ENCODE results near the gene CASKIN2. TPM values are rescaled to one million over a fixed set of nuclear protein-coding genes. Genes with fewer than 3 reads are reported as not detected.
A peak's percentile ranks its signal among the peaks of the same experiment; 100 is the strongest.
"Not testable (repeated sequence)": the region's sequence is repeated elsewhere in the genome, so short reads cannot be mapped to it uniquely, and the experiment has no call there.

CASKIN2 gene
- total and polyA plus RNA-seq, 3 experiments from 2014 or later, result 0.15 to 11.1 (median 6.9) TPM

- H3K27me3 ChIP-seq (ENCODE audit: insufficient read depth, low read length, poor library complexity, severe bottlenecking), result no peaks in the 10 kb centered on the region
- Mint-ChIP-seq H3K36me3 (peaks cover 0 to 10% (median 1%) of the 10 kb centered on the region in 3 donors), H3K27me3 (peaks cover 0 to 2% of the 10 kb centered on the region in 2 donors), H3K9me3 (no peaks in the 10 kb centered on the region), H3K27ac (peak within 1 kb of the TSS; percentile 65 to 98 (median 94)), H3K4me1 (peaks cover 30 to 47% (median 33%) of the 10 kb centered on the region in 3 donors), H3K4me3 (peak within 1 kb of the TSS; percentile 92 to 99 (median 94))
- H3K4me3 ChIP-seq (ENCODE audit: low read length), result peak within 1 kb of the TSS; percentile 98
- no peaks in the 10 kb centered on the region for H3K9me3 ChIP-seq (ENCODE audit: low read length)
- POLR2A ChIA-PET, result interaction anchor here (0.5 to 2.6 kb wide), 13 partner anchors 22 to 399 kb away, joined by 3 to 14 read pairs (median 6); partner anchors contain the start of genes GGA3, LLGL2, MRPS7 and SLC25A19
- peak; percentile 84 to 95 (median 90) for DNase-seq
- CTCF ChIA-PET, result interaction anchor here (0.8 to 2.1 kb wide), 11 partner anchors 9 to 343 kb away, joined by 3 to 13 read pairs (median 3); partner anchors contain the start of genes MRPS7, SMIM5 and TSEN54
- peak within 1 kb of the TSS; percentile 87 for H3K27ac ChIP-seq (ENCODE audit: low read depth, low read length)
- H3K4me1 ChIP-seq (ENCODE audit: insufficient read depth, low read length), result peaks cover 22% of the 10 kb centered on the region
- no peaks in the 10 kb centered on the region for H3K36me3 ChIP-seq (ENCODE audit: insufficient read depth, low read length)
Observed at GRCh38 chr17:75456417-75457046, 58.8 kb downstream of the CASKIN2 start, which contains the start of gene TMEM94. Gene TMEM94, plus strand, starts transcription at chr17:75456635. Its CDS starts 15,271 bp downstream, at chr17:75471906.

- DNase-seq, result no peak
- Histone ChIP-seq H3K4me3 (ENCODE audit: low read length) (peak overlapping the region; percentile 98), H3K27me3 (ENCODE audit: insufficient read depth, low read length, poor library complexity, severe bottlenecking) (no peaks in the 10 kb centered on the region), H3K36me3 (ENCODE audit: insufficient read depth, low read length) (no peaks in the 10 kb centered on the region), H3K4me1 (ENCODE audit: insufficient read depth, low read length) (peaks cover 22% of the 10 kb centered on the region), H3K9me3 (ENCODE audit: low read length) (no peaks in the 10 kb centered on the region), H3K27ac (ENCODE audit: low read depth, low read length) (peak overlapping the region; percentile 87)
- H3K27me3 Mint-ChIP-seq, result peaks cover 0 to 2% of the 10 kb centered on the region in 2 donors
- CTCF ChIA-PET, result interaction anchor here (0.8 to 2.1 kb wide), 11 partner anchors 8 to 342 kb away, joined by 3 to 13 read pairs (median 3); partner anchors contain the start of genes MRPS7, SMIM5 and TSEN54
- H3K36me3 Mint-ChIP-seq, result peaks cover 0 to 10% (median 1%) of the 10 kb centered on the region in 3 donors
- peak overlapping the region; percentile 65 to 98 (median 94) for H3K27ac Mint-ChIP-seq
- H3K4me1 Mint-ChIP-seq, result peaks cover 30 to 47% (median 33%) of the 10 kb centered on the region in 3 donors
- peak overlapping the region; percentile 92 to 99 (median 94) for H3K4me3 Mint-ChIP-seq
- POLR2A ChIA-PET, result interaction anchor here (0.6 to 2.6 kb wide), 12 partner anchors 23 to 399 kb away, joined by 3 to 14 read pairs (median 5); partner anchors contain the start of genes GGA3, LLGL2, MRPS7 and SLC25A19
- no peaks in the 10 kb centered on the region for H3K9me3 Mint-ChIP-seq
Observed at GRCh38 chr17:75456039-75456416, 59.3 kb downstream of the CASKIN2 start.

GRCh38 chr17:75454672-75455071 is 60.7 kb downstream of the CASKIN2 start:
- POLR2A ChIA-PET, H3K27me3 Mint-ChIP-seq: not testable (repeated sequence)

GRCh38 chr17:75454193-75454592 is 61.1 kb downstream of the CASKIN2 start:
- CTCF ChIA-PET, result interaction anchor here (0.9 to 1.8 kb wide), 2 partner anchors 33 to 299 kb away, joined by 3 to 4 read pairs; no protein-coding TSS in a partner anchor
- peaks cover 14% of the 10 kb centered on the region for H3K4me1 ChIP-seq (ENCODE audit: insufficient read depth, low read length)
- peak overlapping the region in 2 of 7 donors; percentile 10 to 48 for H3K4me3 Mint-ChIP-seq
- H3K9me3 ChIP-seq (ENCODE audit: low read length), result no peaks in the 10 kb centered on the region
- H3K36me3 Mint-ChIP-seq, result peaks cover 0 to 7% (median 0%) of the 10 kb centered on the region in 3 donors
- no peaks in the 10 kb centered on the region for H3K36me3 ChIP-seq (ENCODE audit: insufficient read depth, low read length)
- H3K27ac ChIP-seq (ENCODE audit: low read depth, low read length), result no peak overlapping the region
- no peak overlapping the region for H3K4me3 ChIP-seq (ENCODE audit: low read length)
- H3K4me1 Mint-ChIP-seq, result peaks cover 21 to 32% (median 23%) of the 10 kb centered on the region in 3 donors
- peaks cover 0 to 2% of the 10 kb centered on the region in 2 donors for H3K27me3 Mint-ChIP-seq
- H3K9me3 Mint-ChIP-seq, result no peaks in the 10 kb centered on the region
- H3K27me3 ChIP-seq (ENCODE audit: insufficient read depth, low read length, poor library complexity, severe bottlenecking), result no peaks in the 10 kb centered on the region
- no peak for DNase-seq
- H3K27ac Mint-ChIP-seq, result peak overlapping the region in 2 of 8 donors; percentile 2 to 15
- POLR2A ChIA-PET, result no interaction called here

More at GRCh38 chr17:75454672-75455071, 60.7 kb downstream of the CASKIN2 start:
- not testable (repeated sequence) for H3K9me3 Mint-ChIP-seq; H3K27ac ChIP-seq (ENCODE audit: low read depth, low read length); H3K36me3 ChIP-seq (ENCODE audit: insufficient read depth, low read length); H3K4me3 ChIP-seq (ENCODE audit: low read length); H3K27me3 ChIP-seq (ENCODE audit: insufficient read depth, low read length, poor library complexity, severe bottlenecking); H3K36me3 Mint-ChIP-seq; H3K9me3 ChIP-seq (ENCODE audit: low read length); DNase-seq
- CTCF ChIA-PET, result interaction anchor here (0.9 to 1.8 kb wide), 2 partner anchors 33 to 299 kb away, joined by 3 to 4 read pairs; no protein-coding TSS in a partner anchor
- H3K4me1 ChIP-seq (ENCODE audit: insufficient read depth, low read length), result peaks cover 16% of the 10 kb centered on the region
- H3K4me3 Mint-ChIP-seq, result peak overlapping the region in 3 of 7 donors; percentile 36 to 93 (median 48)
- H3K27ac Mint-ChIP-seq, result peak overlapping the region in 1 of 8 donors; percentile 15
- H3K4me1 Mint-ChIP-seq, result peaks cover 23 to 37% (median 26%) of the 10 kb centered on the region in 3 donors

- no peaks in the 10 kb centered on the region for H3K27me3 ChIP-seq (ENCODE audit: insufficient read depth, low read length, poor library complexity, severe bottlenecking)
- ChIA-PET POLR2A (no interaction called here), CTCF (no interaction called here)
- no peak for DNase-seq
- Mint-ChIP-seq H3K27me3 (peaks cover 0 to 2% of the 10 kb centered on the region in 2 donors), H3K36me3 (no peaks in the 10 kb centered on the region), H3K9me3 (no peaks in the 10 kb centered on the region), H3K27ac (no peak overlapping the region), H3K4me3 (no peak overlapping the region), H3K4me1 (peaks cover 0 to 2% (median 0%) of the 10 kb centered on the region in 3 donors)
- H3K9me3 ChIP-seq (ENCODE audit: low read length), result no peaks in the 10 kb centered on the region
- no peaks in the 10 kb centered on the region for H3K4me1 ChIP-seq (ENCODE audit: insufficient read depth, low read length)
- H3K36me3 ChIP-seq (ENCODE audit: insufficient read depth, low read length), result no peaks in the 10 kb centered on the region
- no peak overlapping the region for H3K4me3 ChIP-seq (ENCODE audit: low read length)
- no peak overlapping the region for H3K27ac ChIP-seq (ENCODE audit: low read depth, low read length)
Observed at GRCh38 chr17:75450270-75450669, 65.1 kb downstream of the CASKIN2 start.

Other genes starting within 250 kb of the CASKIN2 start
- 10 to 100 TPM; 38.5 to 40.4 TPM for gene MIF4GD, start 244.3 kb downstream of the CASKIN2 start, total RNA-seq
- 108 TPM for gene MIF4GD, start 244.3 kb downstream of the CASKIN2 start, polyA plus RNA-seq
- 100 to 1,000 TPM; 119 to 126 TPM for gene SLC25A19, start 226.1 kb downstream of the CASKIN2 start, total RNA-seq
- gene SLC25A19, start 226.1 kb downstream of the CASKIN2 start, polyA plus RNA-seq, result 15.5 TPM
- 100 to 1,000 TPM; 180 to 189 TPM for gene GRB2, start 109.9 kb downstream of the CASKIN2 start, total RNA-seq
- 158 TPM for gene GRB2, start 109.9 kb downstream of the CASKIN2 start, polyA plus RNA-seq
- gene TMEM94, start 58.9 kb downstream of the CASKIN2 start, total RNA-seq, result 10 to 100 TPM; 63.3 to 66.0 TPM
- gene TMEM94, start 58.9 kb downstream of the CASKIN2 start, polyA plus RNA-seq, result 18.8 TPM
- 10 to 100 TPM; 49.7 to 56.9 TPM for gene TSEN54, start 991 bp upstream of the CASKIN2 start, total RNA-seq
- gene TSEN54, start 991 bp upstream of the CASKIN2 start, polyA plus RNA-seq, result 152 TPM
- gene LLGL2, start 10.2 kb upstream of the CASKIN2 start, total RNA-seq, result 10 to 100 TPM; 17.1 to 17.8 TPM
- 39.5 TPM for gene LLGL2, start 10.2 kb upstream of the CASKIN2 start, polyA plus RNA-seq
- gene MYO15B, start 72.3 kb upstream of the CASKIN2 start, total RNA-seq, result 10 to 100 TPM; 26.1 to 33.3 TPM
- 1.6 TPM for gene MYO15B, start 72.3 kb upstream of the CASKIN2 start, polyA plus RNA-seq
- gene SMIM5, start 117.9 kb upstream of the CASKIN2 start, total RNA-seq, result under 1 TPM in 1 of 2 experiments, not detected in 1; 0.20 TPM
- 0.13 TPM for gene SMIM5, start 117.9 kb upstream of the CASKIN2 start, polyA plus RNA-seq
- gene RECQL5, start 151.6 kb upstream of the CASKIN2 start, total RNA-seq, result 10 to 100 TPM; 28.5 to 30.3 TPM
- 16.0 TPM for gene RECQL5, start 151.6 kb upstream of the CASKIN2 start, polyA plus RNA-seq
- 100 to 1,000 TPM in 1 of 2 experiments, 10 to 100 TPM in 1; 98.0 to 111 TPM for gene SAP30BP, start 151.8 kb upstream of the CASKIN2 start, total RNA-seq
- 87.5 TPM for gene SAP30BP, start 151.8 kb upstream of the CASKIN2 start, polyA plus RNA-seq
- 1 to 10 TPM; 1.8 to 2.1 TPM for gene ITGB4, start 205.9 kb upstream of the CASKIN2 start, total RNA-seq
- 1.5 TPM for gene ITGB4, start 205.9 kb upstream of the CASKIN2 start, polyA plus RNA-seq
- gene GALK1, start 249.7 kb upstream of the CASKIN2 start, total RNA-seq, result 10 to 100 TPM; 33.2 to 39.7 TPM
- gene GALK1, start 249.7 kb upstream of the CASKIN2 start, polyA plus RNA-seq, result 19.7 TPM

Data from CD8-positive, alpha-beta memory T cell (primary cell).